ENCODE measurements around the gene ZC2HC1B. TPM values are rescaled to one million over a fixed set of nuclear protein-coding genes. Genes with fewer than 3 reads are reported as not detected.

Gene ZC2HC1B, protein sequence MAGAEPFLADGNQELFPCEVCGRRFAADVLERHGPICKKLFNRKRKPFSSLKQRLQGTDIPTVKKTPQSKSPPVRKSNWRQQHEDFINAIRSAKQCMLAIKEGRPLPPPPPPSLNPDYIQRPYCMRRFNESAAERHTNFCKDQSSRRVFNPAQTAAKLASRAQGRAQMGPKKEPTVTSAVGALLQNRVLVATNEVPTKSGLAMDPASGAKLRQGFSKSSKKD
- total RNA-seq = not detected
- long read RNA-seq = 0 reads

GRCh38 chr6:143864234-143864633, at the start of gene ZC2HC1B:
TSS of gene ZC2HC1B (plus strand) at chr6:143864474. CDS start at chr6:143864540, 66 bp downstream.
- Histone ChIP-seq H3K27me3 (ENCODE audit: low read depth) (no peaks in the 10 kb centered on the region), H3K4me1 (no peaks in the 10 kb centered on the region), H3K4me3 (no peak within 1 kb of the TSS), H3K9me3 (replicated peaks) (peaks cover 8% of the 10 kb centered on the region), H3K27ac (replicated peaks) (no peak within 1 kb of the TSS), H3K36me3 (peaks cover 72% of the 10 kb centered on the region)
- TF ChIP-seq CTCF (IDR thresholded peaks at IDR 0.05; ENCODE audit: borderline replicate concordance) = no peak
- intact Hi-C loops (cut with micrococcal nuclease) = no loop called here
- no peak for DNase-seq

- H3K36me3 ChIP-seq = peaks cover 31% of the 10 kb centered on the region
- no peak for TF ChIP-seq CTCF (IDR thresholded peaks at IDR 0.05; ENCODE audit: borderline replicate concordance)
- intact Hi-C loops (cut with micrococcal nuclease) = no loop called here
- H3K9me3 ChIP-seq (replicated peaks) = no peaks in the 10 kb centered on the region
- no peak overlapping the region for H3K27ac ChIP-seq (replicated peaks)
- H3K27me3 ChIP-seq (ENCODE audit: low read depth) = no peaks in the 10 kb centered on the region
- peaks cover 4% of the 10 kb centered on the region for H3K4me1 ChIP-seq
- DNase-seq = no peak
- H3K4me3 ChIP-seq = no peak overlapping the region
Observed at GRCh38 chr6:143817621-143818020, 46.7 kb upstream of the ZC2HC1B start.

DNA sequence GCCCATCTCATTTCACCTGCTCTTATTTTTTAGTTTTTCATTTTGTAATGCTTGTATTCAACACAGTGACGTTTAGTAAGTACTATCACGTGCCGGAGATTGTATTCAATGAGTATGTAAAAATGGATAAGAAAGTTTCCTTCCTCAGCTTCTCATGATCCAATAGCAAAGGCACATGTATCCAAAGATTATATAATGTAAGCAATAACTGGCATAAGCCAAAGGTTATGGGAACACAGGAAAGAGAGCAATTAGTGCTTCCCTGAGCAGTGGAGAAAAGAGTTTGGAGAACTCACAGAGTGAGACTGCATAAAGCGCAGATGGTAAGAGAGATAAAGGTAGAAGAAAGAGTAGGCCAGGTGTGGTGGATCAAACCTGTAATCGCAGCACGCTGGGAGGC, 42.9 kb upstream of the ZC2HC1B start:
- DNase-seq = no peak
- H3K27me3 ChIP-seq (ENCODE audit: low read depth) = no peaks in the 10 kb centered on the region
- no peak for TF ChIP-seq CTCF (IDR thresholded peaks at IDR 0.05; ENCODE audit: borderline replicate concordance)
- no peaks in the 10 kb centered on the region for H3K9me3 ChIP-seq (replicated peaks)
- H3K27ac ChIP-seq (replicated peaks) = no peak overlapping the region
- intact Hi-C loops (cut with micrococcal nuclease) = no loop called here
- peaks cover 30% of the 10 kb centered on the region for H3K36me3 ChIP-seq
- H3K4me1 ChIP-seq = peaks cover 19% of the 10 kb centered on the region
- H3K4me3 ChIP-seq = no peak overlapping the region

GRCh38 chr6:143822584-143823024, 41.7 kb upstream of the ZC2HC1B start:
- peaks cover 19% of the 10 kb centered on the region for H3K4me1 ChIP-seq
- DNase-seq = no peak
- H3K9me3 ChIP-seq (replicated peaks) = no peaks in the 10 kb centered on the region
- no peaks in the 10 kb centered on the region for H3K27me3 ChIP-seq (ENCODE audit: low read depth)
- intact Hi-C loops (cut with micrococcal nuclease) = no loop called here
- H3K36me3 ChIP-seq = peaks cover 24% of the 10 kb centered on the region
- H3K27ac ChIP-seq (replicated peaks) = peak overlapping the region; percentile 14
- no peak overlapping the region for H3K4me3 ChIP-seq
- TF ChIP-seq CTCF (IDR thresholded peaks at IDR 0.05; ENCODE audit: borderline replicate concordance) = no peak

GRCh38 chr6:143823548-143823947, 40.7 kb upstream of the ZC2HC1B start:
- H3K9me3 ChIP-seq (replicated peaks) = no peaks in the 10 kb centered on the region
- no peaks in the 10 kb centered on the region for H3K27me3 ChIP-seq (ENCODE audit: low read depth)
- peaks cover 20% of the 10 kb centered on the region for H3K36me3 ChIP-seq
- TF ChIP-seq CTCF (IDR thresholded peaks at IDR 0.05; ENCODE audit: borderline replicate concordance) = no peak
- peak overlapping the region; percentile 14 for H3K27ac ChIP-seq (replicated peaks)
- H3K4me3 ChIP-seq = no peak overlapping the region
- intact Hi-C loops (cut with micrococcal nuclease) = no loop called here
- H3K4me1 ChIP-seq = peaks cover 19% of the 10 kb centered on the region
- no peak for DNase-seq
